Stimulated activated CD8-positive, alpha-beta memory T cell treated with anti-CD3 and anti-CD28 coated beads, Interleukin-15, amount 100 ng/mL, for 4 hours (primary cell): ENCODE data around the gene CLDN2.

Experiments
- DNase-seq, 2 donors: peaks; one replicate each; pipeline ENCODE4 v3.0.0-alpha.2; 2020; ENCODE audit warnings: low read depth in 2 of 2

Gene CLDN2

DNA sequence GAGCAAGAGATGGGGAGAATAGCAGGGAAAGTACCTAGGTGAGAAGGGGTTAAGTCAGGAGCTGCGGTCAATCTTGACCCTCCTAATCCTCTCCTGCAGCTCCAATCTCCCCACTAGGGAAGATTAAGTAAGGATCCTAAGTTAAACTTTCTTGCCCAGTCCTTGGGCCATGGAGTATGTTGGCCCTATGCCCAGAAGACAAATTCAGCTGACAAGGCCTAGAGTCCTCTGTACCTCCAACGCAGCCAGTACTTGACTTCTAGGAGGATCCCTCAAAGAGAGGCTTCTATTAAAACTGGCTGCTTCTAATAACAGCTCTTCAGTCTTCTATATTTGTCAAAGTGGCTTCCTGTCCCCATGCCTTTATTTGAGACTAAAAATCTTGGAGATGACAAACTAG is 1.4 kb downstream of the CLDN2 start:
- no peak for DNase-seq

DNA sequence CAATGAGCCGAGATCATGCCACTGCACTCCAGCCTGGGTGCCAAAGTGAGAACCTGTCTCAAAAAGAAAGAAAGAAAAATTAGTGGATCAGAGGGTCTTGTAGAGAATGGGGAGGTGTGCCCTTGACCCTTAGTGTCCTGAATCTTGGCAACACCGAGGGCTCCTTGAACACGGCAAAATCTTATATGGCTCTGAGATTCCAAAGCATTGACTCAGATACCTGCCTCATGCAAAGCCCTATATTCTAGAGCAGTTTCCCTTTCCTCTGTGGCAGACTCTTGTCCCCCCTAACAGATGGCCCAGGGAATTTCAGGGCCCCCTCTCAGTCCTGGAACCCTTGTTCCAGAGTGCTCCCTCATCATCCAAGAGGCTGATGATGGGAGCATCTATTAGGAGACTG is 6.8 kb downstream of the CLDN2 start:
- DNase-seq, result no peak

DNA sequence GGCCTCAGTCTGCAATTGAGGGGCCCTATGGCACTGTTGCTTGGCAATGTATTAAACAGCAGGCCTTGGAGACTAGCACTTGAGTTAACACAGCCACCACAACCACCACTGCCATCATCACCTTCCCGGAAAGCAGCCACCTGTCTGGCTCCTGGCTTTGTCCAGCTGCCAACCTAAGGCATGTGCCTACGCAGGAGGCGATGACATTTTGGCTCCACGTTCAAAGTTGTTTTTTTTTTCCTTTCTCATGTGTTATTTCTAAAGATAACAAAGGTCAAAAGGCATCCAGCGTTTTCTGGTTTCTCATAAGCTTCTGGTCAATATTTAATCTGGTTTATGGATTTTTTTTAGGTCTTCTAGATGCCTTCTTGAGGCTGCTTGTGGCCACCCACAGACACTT is 7.5 kb downstream of the CLDN2 start:
- no peak for DNase-seq

DNA sequence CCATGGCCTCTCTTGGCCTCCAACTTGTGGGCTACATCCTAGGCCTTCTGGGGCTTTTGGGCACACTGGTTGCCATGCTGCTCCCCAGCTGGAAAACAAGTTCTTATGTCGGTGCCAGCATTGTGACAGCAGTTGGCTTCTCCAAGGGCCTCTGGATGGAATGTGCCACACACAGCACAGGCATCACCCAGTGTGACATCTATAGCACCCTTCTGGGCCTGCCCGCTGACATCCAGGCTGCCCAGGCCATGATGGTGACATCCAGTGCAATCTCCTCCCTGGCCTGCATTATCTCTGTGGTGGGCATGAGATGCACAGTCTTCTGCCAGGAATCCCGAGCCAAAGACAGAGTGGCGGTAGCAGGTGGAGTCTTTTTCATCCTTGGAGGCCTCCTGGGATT is 8.0 kb downstream of the CLDN2 start:
- DNase-seq, result no peak

DNA sequence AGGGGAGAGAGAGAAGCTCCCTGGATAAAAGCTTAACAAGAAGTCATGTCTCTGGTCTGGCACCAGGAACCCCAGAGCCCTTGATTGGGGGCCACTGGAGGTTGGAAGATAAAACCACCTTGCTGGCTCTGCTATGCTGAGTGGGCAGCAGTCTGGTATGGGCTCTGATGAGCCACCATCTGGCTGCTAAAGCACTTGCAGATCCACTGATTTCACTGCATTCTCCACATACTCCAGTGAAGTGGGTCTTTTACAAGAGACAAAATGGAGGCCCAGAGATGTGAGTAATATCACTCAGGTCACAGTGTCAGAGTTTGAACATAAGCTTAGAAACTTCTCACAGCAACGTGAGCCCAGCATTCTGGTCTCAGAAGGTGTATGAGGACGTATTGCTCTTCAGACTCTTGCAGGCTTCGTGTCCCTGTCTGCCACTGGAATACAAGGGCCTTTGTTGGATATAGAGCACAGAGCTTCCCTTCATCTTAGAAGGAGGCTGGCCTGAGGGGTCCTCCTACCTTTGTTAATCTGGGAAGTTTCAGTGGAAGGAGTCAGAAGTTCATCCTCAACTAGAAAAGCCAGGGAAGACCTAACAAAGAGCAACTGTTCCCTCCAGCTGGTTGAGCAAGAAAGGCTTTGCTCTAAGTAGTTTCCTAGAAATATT is 11.8 kb downstream of the CLDN2 start:
- DNase-seq, result no peak

DNA sequence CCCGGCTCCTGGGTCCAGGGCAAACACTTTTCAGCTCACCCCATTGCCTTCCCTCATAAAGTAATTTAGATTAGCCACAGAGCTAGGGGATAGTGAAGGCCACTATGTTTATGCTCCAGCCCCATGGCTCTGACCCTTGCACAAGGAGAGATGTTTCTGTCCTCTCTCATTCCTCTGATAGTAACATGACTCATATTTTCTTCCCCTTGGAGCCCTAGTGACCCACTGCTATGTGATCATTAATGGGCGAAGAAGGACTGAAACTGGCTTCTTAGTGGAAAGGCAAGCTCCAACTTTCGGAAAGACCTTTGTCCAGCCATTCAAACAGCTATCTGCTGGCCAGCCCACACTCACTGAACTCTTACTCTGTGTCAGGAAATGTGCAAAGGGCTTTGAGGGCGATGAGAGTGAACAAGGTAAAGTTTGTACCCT is 12.3 kb downstream of the CLDN2 start:
- DNase-seq, result no peak

DNA sequence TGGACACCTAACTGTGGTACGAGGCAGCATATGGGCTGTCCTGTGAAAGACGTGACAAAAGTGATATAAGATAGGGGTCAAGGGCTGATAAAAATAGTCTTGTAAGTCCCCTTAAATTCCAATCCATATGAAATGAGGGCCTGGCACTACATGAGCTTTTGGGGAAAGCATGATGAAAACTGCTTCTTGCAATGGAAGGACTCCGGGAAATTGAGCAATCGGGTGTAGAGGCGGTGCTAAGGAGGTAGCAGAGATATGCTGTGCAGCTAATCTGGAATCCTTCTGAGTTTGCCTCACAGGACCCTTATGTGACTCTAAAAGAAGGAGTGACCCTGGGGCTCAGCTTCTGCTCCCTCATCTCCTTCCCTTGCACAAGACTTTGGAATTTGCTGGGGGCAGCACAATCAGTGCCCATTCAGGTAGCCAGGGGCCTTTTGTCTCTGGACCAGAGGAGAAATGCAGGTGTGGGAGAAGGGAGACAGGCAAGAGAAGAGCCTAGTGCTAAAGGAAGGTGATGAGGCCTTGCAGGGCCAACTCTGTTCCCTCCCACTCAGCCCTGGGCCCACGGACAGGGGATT is 12.8 kb downstream of the CLDN2 start:
- DNase-seq, result no peak

DNA sequence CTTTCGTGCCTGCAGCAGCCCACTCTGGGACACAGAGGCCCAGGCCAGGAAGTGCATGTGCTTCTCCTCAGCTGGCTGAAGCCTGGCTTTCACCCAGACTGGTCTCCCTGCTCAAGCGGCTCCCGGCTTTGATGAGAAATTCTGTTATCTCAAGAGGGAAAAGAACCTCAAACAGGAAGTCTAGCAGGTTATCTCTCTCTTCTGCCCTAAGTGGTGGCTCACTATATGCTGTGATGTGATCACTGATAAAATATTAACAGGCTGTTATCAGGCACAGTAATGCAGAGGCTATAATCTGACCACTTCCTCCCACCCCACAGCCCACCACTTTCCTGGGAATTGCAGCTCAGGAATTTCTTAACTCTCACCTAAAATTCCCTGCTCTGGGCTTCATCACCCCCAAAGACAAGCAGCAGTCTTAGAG is 13.3 kb downstream of the CLDN2 start:
- DNase-seq, result no peak

DNA sequence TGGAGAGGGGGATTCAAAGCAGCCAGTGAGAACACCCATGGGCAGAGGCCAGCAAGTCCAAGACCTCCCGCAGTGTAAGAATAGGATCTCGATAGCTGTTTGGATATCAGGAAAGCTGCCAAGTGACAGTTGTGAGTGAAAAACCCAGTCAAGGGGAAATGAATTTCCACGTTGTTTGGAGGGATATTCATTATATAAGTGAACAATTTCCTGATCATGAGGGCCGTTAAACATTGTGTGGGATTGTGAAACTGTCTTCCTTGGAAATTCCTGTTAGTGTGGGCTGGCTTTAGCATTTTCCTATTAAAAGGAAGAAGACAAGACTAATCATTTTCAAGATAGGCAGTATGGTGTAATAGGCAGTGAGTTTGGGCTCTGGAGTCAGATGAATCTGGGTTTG is 15.0 kb downstream of the CLDN2 start:
- DNase-seq, result no peak

DNA sequence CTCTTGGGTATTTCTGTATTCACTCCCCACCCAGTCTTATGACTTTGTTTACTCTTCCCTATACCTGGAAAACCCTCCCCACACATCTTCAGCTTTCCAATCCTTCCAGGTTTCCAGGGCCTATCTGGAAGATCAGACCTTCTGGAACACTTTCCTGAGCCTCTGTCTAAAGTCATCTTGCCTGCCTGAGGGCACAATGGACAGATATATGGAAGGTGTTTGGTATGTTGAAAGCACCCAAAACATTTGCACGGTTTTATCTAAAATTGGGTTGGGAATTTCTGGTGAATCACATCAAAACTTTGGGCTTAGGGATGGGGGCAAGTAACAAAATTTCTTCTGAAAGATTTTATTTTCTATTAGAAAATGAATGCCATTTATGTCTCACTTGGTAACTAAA is 16.0 kb downstream of the CLDN2 start:
- DNase-seq, result no peak

DNA sequence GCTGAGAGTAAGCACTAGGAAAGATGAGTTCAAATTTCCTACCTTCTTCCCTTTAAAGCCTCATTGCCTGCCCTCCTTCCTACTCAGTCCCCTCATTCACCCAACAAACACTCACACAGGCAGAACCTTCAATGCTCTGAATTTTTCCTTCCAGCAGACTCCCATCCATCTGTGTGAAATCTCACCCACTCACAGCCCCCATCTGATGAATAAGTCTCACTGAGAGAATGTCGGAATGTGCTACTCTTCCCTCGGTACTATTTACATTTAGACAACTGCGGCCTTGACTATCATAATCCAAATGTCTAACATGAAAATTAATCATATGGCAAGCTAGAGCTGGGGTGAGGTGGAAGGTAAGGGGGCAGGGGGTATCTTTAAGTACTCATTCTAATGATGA is 19.4 kb downstream of the CLDN2 start:
- no peak for DNase-seq

DNA sequence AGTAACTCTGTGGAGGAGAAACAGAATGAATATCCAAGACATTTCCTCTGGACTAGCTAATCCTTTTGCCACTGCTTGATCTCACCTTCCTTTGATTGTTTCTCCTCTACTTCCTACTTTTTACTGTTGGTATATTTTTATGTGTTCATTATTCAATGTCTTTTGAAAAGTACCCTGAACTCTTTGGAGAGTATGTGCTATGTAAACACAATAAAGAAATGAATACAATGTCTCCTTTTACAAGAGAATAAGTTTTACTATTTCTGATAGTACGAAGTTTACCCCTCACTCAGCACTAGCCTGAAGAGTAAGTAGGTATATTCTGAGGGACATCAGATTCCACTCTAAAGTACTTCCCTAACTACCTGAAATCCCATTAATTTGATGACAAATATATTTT is 19.9 kb downstream of the CLDN2 start:
- no peak for DNase-seq

DNA sequence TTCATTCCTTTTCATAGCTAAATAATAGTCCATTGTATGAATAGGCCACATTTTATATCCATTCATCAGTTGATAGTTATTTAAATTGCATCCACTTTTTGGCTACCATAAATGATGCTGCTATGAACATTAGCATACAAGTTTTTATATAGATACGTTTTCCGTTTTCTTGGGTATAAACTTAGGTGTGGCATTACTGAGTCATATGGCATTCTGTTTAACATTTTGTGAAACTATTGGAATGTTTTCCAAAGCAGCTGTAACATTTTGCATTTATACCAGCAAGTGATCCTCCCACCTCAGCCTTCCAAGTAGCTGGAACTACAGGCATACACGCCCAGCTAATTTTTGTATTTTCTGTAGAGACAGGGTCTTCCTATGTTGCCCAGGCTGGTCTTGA is 26.3 kb downstream of the CLDN2 start:
- DNase-seq, result no peak

DNA sequence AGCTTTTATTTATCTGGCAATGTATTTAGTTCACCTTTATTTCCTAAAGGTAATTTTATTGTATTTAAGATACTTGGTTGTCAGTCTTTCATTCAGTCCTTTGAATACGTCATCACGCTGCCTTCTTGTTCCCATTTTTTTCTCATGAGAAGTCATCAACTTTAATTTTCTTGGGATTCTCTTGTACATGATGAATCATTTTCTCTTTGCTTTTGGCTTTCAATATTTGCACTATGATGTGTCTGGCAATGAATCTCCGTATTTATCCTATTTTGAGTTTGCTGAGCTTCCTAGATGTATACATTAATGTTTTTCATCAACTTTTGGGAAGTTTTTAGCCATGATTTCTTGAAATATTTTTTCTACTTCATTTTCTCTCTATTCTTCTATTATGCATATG is 28.4 kb downstream of the CLDN2 start:
- no peak for DNase-seq

DNA sequence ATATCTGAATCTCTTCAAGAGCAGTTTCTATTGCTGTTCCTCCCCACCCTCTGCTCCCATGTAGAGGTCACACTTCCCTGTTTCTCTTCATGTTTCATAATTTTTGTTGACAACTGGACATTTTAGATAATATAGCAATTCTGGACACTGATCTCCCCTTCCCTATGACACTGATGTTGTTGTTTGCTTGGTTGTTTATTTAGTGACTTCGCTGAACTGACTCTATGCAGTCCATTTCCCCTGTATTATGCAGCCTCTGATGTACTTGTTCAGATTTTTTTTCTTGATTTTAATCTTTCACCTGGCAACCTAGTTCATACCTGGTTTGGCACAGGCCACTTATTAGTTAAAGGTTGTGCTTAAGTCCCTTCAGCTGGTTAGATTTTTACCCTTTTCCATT is 29.2 kb downstream of the CLDN2 start:
- no peak for DNase-seq

DNA sequence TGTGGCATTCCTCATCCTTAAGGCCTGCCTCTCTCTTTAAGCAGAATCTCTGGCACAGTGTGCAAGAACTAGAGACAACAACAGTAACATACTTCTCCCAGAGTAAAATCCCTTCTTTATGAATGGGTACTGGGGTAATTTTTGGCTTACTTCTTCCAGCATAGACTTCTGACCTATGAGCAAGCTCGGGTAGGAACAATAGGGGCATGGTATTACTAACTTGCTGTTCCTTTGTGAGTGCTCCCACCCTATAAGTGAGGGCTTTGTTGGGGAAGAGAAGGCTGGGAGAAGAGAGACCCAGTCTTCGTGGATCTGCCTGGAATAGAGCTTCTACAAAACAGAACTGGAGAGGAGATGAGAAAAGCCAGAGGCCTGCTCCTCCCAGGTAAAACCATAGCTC is 30.2 kb downstream of the CLDN2 start:
- DNase-seq, result no peak

DNA sequence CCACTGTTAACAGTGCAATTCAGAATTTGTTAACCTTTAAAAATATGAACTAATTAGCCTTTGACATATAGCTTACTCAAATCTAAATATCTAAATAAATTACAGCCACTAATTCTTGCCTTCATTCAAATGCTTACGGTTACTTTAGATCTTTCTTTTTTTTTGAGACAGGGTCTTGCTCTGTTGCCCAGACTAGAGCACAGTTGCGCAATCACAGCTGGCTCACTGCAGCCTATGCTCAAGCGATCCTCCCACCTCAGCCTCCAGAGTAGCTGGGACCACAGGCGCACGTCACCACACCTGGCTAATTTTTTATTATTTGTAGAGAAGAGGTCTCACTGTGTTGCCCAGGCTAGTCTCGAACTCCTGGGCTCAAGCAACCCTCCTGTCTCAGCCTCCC is 31.0 kb downstream of the CLDN2 start:
- no peak for DNase-seq

DNA sequence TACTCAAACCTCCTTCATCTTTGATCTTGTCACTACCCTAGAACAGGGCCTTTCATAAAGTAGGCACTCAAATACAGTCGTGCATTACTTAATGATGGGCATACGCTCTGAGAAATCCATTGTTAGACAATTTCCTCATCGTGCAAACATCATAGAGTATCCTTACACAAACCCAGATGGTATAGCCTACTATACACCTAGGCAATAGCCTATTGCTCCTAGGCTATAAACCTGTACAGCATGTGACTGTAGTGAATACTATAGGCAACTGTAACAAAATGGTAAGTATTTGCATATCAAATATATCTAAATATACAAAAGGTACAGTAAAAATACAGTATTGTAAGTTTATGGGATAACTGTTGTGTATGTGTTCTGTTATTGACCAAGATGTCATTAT is 31.9 kb downstream of the CLDN2 start:
- DNase-seq, result no peak

DNA sequence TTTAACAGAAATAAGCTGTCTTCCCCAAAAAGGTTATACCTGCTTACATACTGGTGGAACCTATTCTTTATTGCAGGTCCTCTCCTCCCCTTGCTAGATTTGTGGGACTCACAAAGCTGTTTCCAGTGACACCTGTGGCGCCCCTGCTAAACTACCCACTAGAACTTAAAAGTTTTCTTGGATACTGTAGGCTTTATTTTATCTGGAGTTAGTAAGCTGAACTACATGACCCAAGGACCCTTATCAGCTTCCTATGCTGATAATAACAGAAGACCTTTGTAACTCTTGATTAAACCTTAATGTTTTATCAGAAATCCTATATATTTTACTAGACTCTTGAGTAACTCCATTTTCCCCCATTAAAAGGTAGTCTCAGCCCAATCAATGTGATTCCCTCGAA is 32.3 kb downstream of the CLDN2 start:
- DNase-seq, result no peak

DNA sequence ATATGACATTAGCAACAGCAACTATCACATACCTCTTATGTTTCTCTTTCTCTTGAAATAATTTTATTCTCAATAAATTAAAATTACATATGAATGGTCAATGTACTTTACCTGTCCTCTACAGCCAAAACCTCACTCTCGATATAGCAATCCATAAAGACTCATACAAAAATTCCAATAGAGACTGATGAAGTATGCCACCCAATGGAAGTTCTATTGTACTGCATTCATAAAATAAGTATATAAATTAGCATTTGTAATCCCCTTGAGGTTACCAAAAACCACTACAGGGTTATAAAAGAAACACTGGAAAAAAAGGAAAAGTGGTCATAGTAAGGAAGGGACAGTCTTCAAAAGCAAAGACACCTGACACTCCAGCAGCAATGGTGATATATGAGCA is 32.8 kb downstream of the CLDN2 start:
- DNase-seq, result no peak

DNA sequence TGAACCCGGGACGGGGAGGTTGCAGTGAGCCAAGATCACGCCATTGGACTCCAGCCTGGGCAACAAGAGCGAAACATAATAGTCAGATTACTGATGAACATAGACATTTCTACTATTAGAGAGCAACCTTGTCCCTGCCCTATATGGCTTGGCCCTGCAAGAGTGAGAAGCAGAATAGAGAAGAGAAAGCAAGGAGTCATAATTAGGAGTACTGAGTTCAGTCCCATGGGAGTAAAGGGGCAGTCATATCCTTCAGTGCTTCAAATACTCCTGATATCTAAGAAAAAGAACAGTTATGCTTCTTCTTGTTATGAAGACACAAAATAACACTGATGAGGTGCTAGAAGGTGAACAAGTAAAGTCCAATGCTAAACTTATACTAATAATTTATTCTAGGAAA is 33.8 kb downstream of the CLDN2 start:
- no peak for DNase-seq

DNA sequence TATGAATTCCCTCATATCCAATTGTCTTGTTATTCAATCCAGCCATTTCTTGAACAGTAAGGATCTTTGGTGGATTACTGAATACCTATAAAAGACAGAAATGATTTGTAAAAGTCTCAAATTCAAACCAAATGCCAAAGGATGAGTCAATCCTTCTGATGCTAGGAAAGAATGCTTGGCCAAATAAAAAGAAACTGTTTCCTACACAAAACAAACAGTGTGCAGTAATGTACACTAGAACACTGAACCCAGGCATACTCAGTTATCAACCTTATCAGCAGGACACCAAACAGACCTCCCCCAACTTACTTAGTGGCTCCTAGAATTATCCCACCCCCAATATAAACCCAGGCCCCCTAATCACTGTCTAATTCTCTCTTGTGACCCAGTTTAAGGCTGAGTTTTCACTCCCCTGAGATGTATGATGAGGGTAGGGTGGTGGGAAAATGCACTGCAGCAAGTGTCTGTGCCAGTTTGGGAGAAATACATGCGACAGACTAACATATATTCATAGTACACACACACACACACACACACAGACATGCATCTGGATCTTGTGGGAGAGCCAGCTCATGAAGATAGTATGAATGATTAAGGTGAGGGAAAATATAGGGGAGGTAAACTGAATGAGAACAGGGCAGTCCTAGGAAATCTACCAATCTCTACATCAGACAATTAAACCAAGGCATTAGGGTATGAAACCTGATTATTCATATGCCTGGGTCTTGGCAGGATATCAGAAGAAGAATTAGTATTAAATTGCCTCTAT is 35.0 kb downstream of the CLDN2 start:
- no peak for DNase-seq

DNA sequence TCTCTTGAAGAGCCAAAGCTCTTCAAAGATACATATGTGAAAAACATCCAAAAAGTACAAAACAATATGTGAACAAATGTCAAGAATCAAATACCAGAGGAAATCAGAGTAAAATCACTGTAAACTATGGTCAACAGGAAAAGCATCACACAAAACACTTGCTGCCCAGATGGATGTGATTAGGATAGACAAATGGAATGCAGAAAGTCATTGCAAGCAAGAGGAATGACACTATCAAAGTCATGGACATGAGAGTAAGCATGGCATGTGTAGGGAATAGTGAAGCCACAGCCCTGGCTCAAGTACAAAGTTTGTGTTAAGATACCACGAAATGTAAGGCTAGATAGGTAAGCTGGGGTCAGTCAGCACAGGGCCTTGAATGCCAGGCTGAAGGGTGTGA is 37.7 kb downstream of the CLDN2 start:
- no peak for DNase-seq
